HepG2 (cell line): ENCODE measurements around the gene TP53TG5. TPM values are rescaled to one million over a fixed set of nuclear protein-coding genes. Genes with fewer than 3 reads are reported as not detected.

Experiments
- ATAC-seq: fragments of 200-7000 bp; cut with Tn5 transposase; 3 replicates; pipeline ENCODE4 v1.9.1; 2020; ENCODE audit warnings: mild to moderate bottlenecking, moderate library complexity
- BruUV-seq: library from RNA; stranded (reverse); fragments of 400-500 nt; replicated peaks from 2 replicates; lab custom pipeline; 2021; lab: Mats Ljungman, UMichigan
- CTCF ChIA-PET: fragments of 300-600 bp; formaldehyde crosslinking; extraction: SDS; loops from one replicate; lab custom pipeline; 2021; ENCODE audit warnings: low total read pairs, inconsistent platforms, low intra/inter-chr PET ratio; lab: Yijun Ruan, JAX
- POLR2A ChIA-PET: fragments of 350-600 bp; sonication (Branson Sonifier 250); formaldehyde crosslinking; loops from one replicate; lab custom pipeline; 2020; ENCODE audit warnings: antibody characterized with exemption, inconsistent platforms; lab: Yijun Ruan, JAX
- DNase-seq: peaks from one replicate; pipeline ENCODE4 v3.0.0-alpha.2; 2015; ENCODE audit warnings: low spot score
- FAIRE-seq: peaks from 3 replicates; lab custom pipeline; 2011; peaks lifted over from hg19 to GRCh38; lab: Jason Lieb, UNC
- H2AFZ ChIP-seq: one replicate; pipeline ENCODE4 v1.6.1; 2011; ENCODE audit warnings: low read length, inconsistent platforms
- H3K27ac ChIP-seq: fragments of 300-600 bp; 3 replicates; pipeline ENCODE4 v1.8.0; 2011; ENCODE audit warnings: mixed run types, mild to moderate bottlenecking, mixed read lengths, low read length, inconsistent platforms; ENCODE audit not compliant: insufficient read depth; ENCODE audit errors: extremely low read length
- H3K27me3 ChIP-seq, 2 experiments: fragments of 200-600 bp in 1 of 2; 2 replicates in 1 of 2; 3 replicates in 1 of 2; pipeline versions ENCODE4 v1.6.0 to v1.8.0; 2011; ENCODE audit warnings: low read length in 2 of 2, mild to moderate bottlenecking in 2 of 2, moderate library complexity in 2 of 2, inconsistent platforms in 1 of 2; ENCODE audit not compliant: insufficient read depth in 2 of 2, control insufficient read depth in 1 of 2
- H3K36me3 ChIP-seq, 2 experiments: fragments of 200-600 bp in 1 of 2; replicated peaks in 1 of 2; 2 replicates in 1 of 2; 3 replicates in 1 of 2; pipeline versions ENCODE4 v1.5.1 to v1.8.0; 2011; ENCODE audit warnings: low read length in 2 of 2, inconsistent platforms in 1 of 2; ENCODE audit not compliant: insufficient read depth in 2 of 2, control insufficient read depth in 1 of 2
- H3K4me1 ChIP-seq: 2 replicates; pipeline ENCODE4 v1.5.1; 2012; ENCODE audit warnings: low read length, inconsistent platforms; ENCODE audit not compliant: insufficient read depth
- H3K4me2 ChIP-seq: 2 replicates; pipeline ENCODE4 v1.6.0; 2011; ENCODE audit warnings: low read depth, low read length, inconsistent platforms
- H3K4me3 ChIP-seq, 3 experiments: fragments of 200-600 bp in 1 of 3; sonication (generic), shearing (Covaris generic) in 1 of 3; replicated peaks in 1 of 3; 2 replicates each; pipeline ENCODE4 v1.5.1; 2011 to 2016; ENCODE audit warnings: low read length in 3 of 3, inconsistent platforms in 2 of 3, low read depth in 2 of 3, mild to moderate bottlenecking in 2 of 3, control low read depth in 1 of 3, mixed read lengths in 1 of 3; ENCODE audit not compliant: insufficient read depth in 1 of 3
- H3K79me2 ChIP-seq: one replicate; pipeline ENCODE4 v1.6.1; 2011; ENCODE audit warnings: low read length, inconsistent platforms; ENCODE audit not compliant: insufficient read depth
- H3K9ac ChIP-seq: 2 replicates; pipeline ENCODE4 v1.6.0; 2011; ENCODE audit warnings: mild to moderate bottlenecking, low read depth, low read length, inconsistent platforms; ENCODE audit not compliant: insufficient read depth
- H3K9me3 ChIP-seq: 2 replicates; pipeline ENCODE4 v1.5.1; 2012; ENCODE audit warnings: mild to moderate bottlenecking, low read length
- H4K20me1 ChIP-seq: 2 replicates; pipeline ENCODE4 v1.6.0; 2011; ENCODE audit warnings: inconsistent platforms, mild to moderate bottlenecking, low read length, moderate library complexity; ENCODE audit not compliant: insufficient read depth
- ARID4A ChIP-seq: sonication (generic); formaldehyde crosslinking; IDR thresholded peaks from 2 replicates; pipeline ENCODE4 v1.5.0; 2020; ENCODE audit warnings: mild to moderate bottlenecking, missing genetic modification reagents, borderline replicate concordance
- ATF7 ChIP-seq, 2 experiments: fragments of 450-650 bp in 1 of 2; sonication (generic) in 1 of 2; formaldehyde crosslinking in 1 of 2; IDR thresholded peaks; 2 replicates each; pipeline versions ENCODE4 v1.4.0 to v1.6.1; 2016 to 2020; ENCODE audit warnings: antibody characterized with exemption in 1 of 2, mild to moderate bottlenecking in 1 of 2, missing genetic modification reagents in 1 of 2
- HMGXB4 ChIP-seq, 2 experiments: sonication (generic) in 1 of 2; formaldehyde crosslinking in 1 of 2; IDR thresholded peaks; 2 replicates each; pipeline versions ENCODE4 v1.4.0 to v1.6.1; 2018 to 2020; ENCODE audit warnings: missing genetic modification reagents in 2 of 2, borderline replicate concordance in 1 of 2, low read depth in 1 of 2, mild to moderate bottlenecking in 1 of 2, missing biosample characterization in 1 of 2
- NBN ChIP-seq: fragments of 450-650 bp; conservative IDR thresholded peaks from 2 replicates; pipeline ENCODE4 v1.6.1; 2017
- RFX1 ChIP-seq: fragments of 450-650 bp; IDR thresholded peaks from 2 replicates; pipeline ENCODE4 v1.6.1; 2017
- TARDBP ChIP-seq: sonication (generic); formaldehyde crosslinking; IDR thresholded peaks from 2 replicates; pipeline ENCODE4 v1.8.0; 2022; ENCODE audit warnings: mild to moderate bottlenecking, missing genetic modification reagents
- TEF ChIP-seq: sonication (generic); formaldehyde crosslinking; IDR thresholded peaks from 2 replicates; pipeline ENCODE4 v1.5.0; 2020; ENCODE audit warnings: missing genetic modification reagents
- ZNF180 ChIP-seq: sonication (generic); formaldehyde crosslinking; IDR thresholded peaks from 2 replicates; pipeline ENCODE4 v1.4.0; 2020; ENCODE audit warnings: low read depth, missing genetic modification reagents, borderline replicate concordance
- ZNF569 ChIP-seq: sonication (generic); formaldehyde crosslinking; IDR thresholded peaks from 2 replicates; pipeline ENCODE4 v1.5.0; 2020; ENCODE audit warnings: mild to moderate bottlenecking, missing genetic modification reagents, moderate library complexity, borderline replicate concordance
- ZNF589 ChIP-seq: sonication (generic); formaldehyde crosslinking; conservative IDR thresholded peaks from 2 replicates; pipeline ENCODE4 v1.8.0; 2022; ENCODE audit warnings: mild to moderate bottlenecking, moderate library complexity, missing genetic modification reagents
- ZNF749 ChIP-seq: sonication (generic); formaldehyde crosslinking; IDR thresholded peaks from 2 replicates; pipeline ENCODE4 v1.8.0; 2022; ENCODE audit warnings: mild to moderate bottlenecking, missing genetic modification reagents, moderate library complexity, borderline replicate concordance
- ZSCAN29 ChIP-seq: sonication (generic); formaldehyde crosslinking; conservative IDR thresholded peaks from 2 replicates; pipeline ENCODE4 v1.4.0; 2020; ENCODE audit warnings: mild to moderate bottlenecking, missing genetic modification reagents
- WGBS: methylation state at CpG from one replicate; pipeline ENCODE4 v1.1.6; 2017; ENCODE audit warnings: low lambda C conversion rate; 5-methylcytosine and 5-hydroxymethylcytosine counted together
- in situ Hi-C: cut with HindIII; loops from 2 replicates; pipeline ENCODE4 v1.10.0; 2017; ENCODE audit warnings: low pct_unique_long_range_greater_than_20kb; ENCODE audit not compliant: extremely low pct_ligation_motif_present
- intact Hi-C: fragments of 100-400 bp; cut with micrococcal nuclease; formaldehyde crosslinking; loops from one replicate; pipeline ENCODE4 v1.10.0; 2022; ENCODE audit not compliant: unreplicated experiment
- polyA plus RNA-seq, 8 experiments: library from polyadenylated mRNA; depleted of rRNA in 3 of 8; stranded (reverse) in 7 of 8; unstranded in 1 of 8; fragments of >200 nt; fragmentation: Illumina TruSeq in 4 of 8; extraction: Trizol in 4 of 8; gene quantifications; 2 replicates each; pipeline versions ENCODE4 v1.2.1 to v1.2.3, GENCODE V29; 2011 to 2016; ENCODE audit warnings: low read depth in 4 of 8, missing spikeins in 1 of 8, mixed read lengths in 1 of 8; ENCODE audit not compliant: insufficient read depth in 1 of 8
- total RNA-seq, 5 experiments: library from RNA; depleted of rRNA; stranded (reverse); fragments of >200 nt; fragmentation: Illumina TruSeq; extraction: Trizol; gene quantifications; 2 replicates each; pipeline ENCODE4 v1.2.3, GENCODE V29; 2016; ENCODE audit warnings: low read depth in 1 of 5

TP53TG5 gene
- total and polyA plus RNA-seq, 2 of the 13 experiments (the other 11 are each of a cell fraction or from before 2014, with no cell fraction given), result 0.11 TPM; not detected in 1

- TF ChIP-seq ARID4A (CRISPR knock-in tag), result peak; percentile 78
- no peak for TF ChIP-seq ZNF180
- no peak for TF ChIP-seq ATF7 (IDR thresholded peaks at IDR 0.05)
- peak; percentile 64; the same call in 1 of the 2 replicates for TF ChIP-seq ATF7 (CRISPR knock-in tag; IDR thresholded peaks at IDR 0.05)
- TF ChIP-seq, all 625 proteins: peak for 313
Measured at GRCh38 chr20:45347936-45348778, 30.0 kb downstream of the TP53TG5 start, which contains the start of gene SDC4 (continued).

GRCh38 chr20:45347297-45347935, 30.7 kb downstream of the TP53TG5 start:
- 3% methylated on average over 9 of the region's 10 CpGs for WGBS
- Histone ChIP-seq H3K4me1 (peaks cover 76% of the 10 kb centered on the region), H3K79me2 (peaks cover 34% of the 10 kb centered on the region), H3K4me3 (peak overlapping the region; percentile 79 to 87 (median 87)), H3K9me3 (no peaks in the 10 kb centered on the region), H4K20me1 (peaks cover 8% of the 10 kb centered on the region; the same call in 1 of the 2 replicates), H3K27me3 (peaks cover 1 to 11% of the 10 kb centered on the region in 2 experiments; a peak in 2 of 5 replicates), H3K27ac (peak overlapping the region; percentile 53), H3K4me2 (peak overlapping the region; percentile 99), H3K9ac (peak overlapping the region; percentile 76), H2AFZ (no peak overlapping the region), H3K36me3 (no peaks in the 10 kb centered on the region)
- in situ Hi-C loops, result no loop called here
- intact Hi-C loops, result no loop called here
- ATAC-seq, result no peak
- CTCF ChIA-PET, result no interaction called here
- POLR2A ChIA-PET, result interaction anchor here (0.7 to 29.5 kb wide), 10 partner anchors 4 to 463 kb away, joined by 3 to 1422 read pairs (median 4); partner anchors contain the start of genes PIGT, SDC4, SYS1 and YWHAB
- TSS peak; percentile 63 for BruUV-seq
- no peak for FAIRE-seq
- DNase-seq, result no peak
- TF ChIP-seq RFX1 (no peak), TEF (CRISPR knock-in tag) (no peak), TARDBP (CRISPR knock-in tag) (no peak), ZNF569 (CRISPR knock-in tag) (peak; percentile 68; the same call in 1 of the 2 replicates), ZNF589 (CRISPR knock-in tag) (no peak), HMGXB4 (CRISPR knock-in tag; IDR thresholded peaks at IDR 0.05; ENCODE audit: borderline replicate concordance in 1 of 2, low read depth in 1 of 2) (0 out of 4 replicates have a peak, but pooled peaks of 1 of the 2 experiments have one; percentile 6), ZNF749 (peak; percentile 55; the same call in 1 of the 2 replicates), NBN (no peak), ZSCAN29 (CRISPR knock-in tag) (0 out of 2 replicates have a peak, but pooled peaks have one; percentile 51)
